ENCODE results near the gene SOX6.

DNA sequence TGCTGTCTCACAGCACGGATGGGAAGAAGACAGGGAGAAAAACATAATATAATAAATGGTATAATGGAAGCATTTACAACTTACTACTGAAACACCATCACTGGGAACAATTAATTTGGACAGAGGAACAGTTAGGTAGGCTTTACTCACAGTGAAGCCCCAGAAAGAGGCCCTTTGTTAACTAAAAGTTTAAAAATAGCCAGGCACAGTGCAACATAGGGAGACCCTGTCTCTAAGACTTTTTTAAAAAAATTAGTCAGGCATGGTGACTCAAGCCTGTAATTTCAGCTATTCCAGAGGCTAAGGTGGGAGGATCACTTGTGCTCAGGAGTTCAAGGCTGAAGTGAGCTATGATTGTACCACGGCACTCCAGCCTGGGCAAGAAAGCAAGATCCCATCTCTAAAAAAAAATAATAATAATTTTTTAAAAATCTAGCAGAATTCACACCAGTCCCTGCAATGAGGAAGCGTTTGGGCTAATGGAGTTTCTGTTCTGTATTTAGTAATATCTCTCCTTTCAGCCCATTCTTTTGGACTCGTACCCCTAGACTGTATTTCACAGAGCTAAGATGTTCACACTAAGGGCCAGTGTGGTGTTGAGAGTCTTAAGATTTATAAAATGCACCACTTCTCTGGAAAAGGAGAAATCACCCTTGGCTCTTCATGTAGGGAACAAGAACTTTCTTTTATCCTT lies 275.5 kb downstream of the SOX6 start:
- TF ChIP-seq POLR2A (IDR thresholded peaks at IDR 0.05): no peak
- TF ChIP-seq, protein P1, sequence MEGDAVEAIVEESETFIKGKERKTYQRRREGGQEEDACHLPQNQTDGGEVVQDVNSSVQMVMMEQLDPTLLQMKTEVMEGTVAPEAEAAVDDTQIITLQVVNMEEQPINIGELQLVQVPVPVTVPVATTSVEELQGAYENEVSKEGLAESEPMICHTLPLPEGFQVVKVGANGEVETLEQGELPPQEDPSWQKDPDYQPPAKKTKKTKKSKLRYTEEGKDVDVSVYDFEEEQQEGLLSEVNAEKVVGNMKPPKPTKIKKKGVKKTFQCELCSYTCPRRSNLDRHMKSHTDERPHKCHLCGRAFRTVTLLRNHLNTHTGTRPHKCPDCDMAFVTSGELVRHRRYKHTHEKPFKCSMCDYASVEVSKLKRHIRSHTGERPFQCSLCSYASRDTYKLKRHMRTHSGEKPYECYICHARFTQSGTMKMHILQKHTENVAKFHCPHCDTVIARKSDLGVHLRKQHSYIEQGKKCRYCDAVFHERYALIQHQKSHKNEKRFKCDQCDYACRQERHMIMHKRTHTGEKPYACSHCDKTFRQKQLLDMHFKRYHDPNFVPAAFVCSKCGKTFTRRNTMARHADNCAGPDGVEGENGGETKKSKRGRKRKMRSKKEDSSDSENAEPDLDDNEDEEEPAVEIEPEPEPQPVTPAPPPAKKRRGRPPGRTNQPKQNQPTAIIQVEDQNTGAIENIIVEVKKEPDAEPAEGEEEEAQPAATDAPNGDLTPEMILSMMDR (IDR thresholded peaks at IDR 0.05): no peak
